Right cardiac atrium (tissue), 5 donors: ENCODE measurements around the gene C8B. TPM values are rescaled to one million over a fixed set of nuclear protein-coding genes. Genes with fewer than 3 reads are reported as not detected.

ENCODE experiments used
- ATAC-seq, 2 donors: fragments of 200-7000 bp; cut with Tn5 transposase; one replicate each; pipeline versions ENCODE4 v1.8.0 to v1.9.1; 2020; ENCODE audit warnings: moderate library complexity in 2 of 2, mild to moderate bottlenecking in 1 of 2
- DNase-seq, 3 donors: peaks; one replicate each; pipeline ENCODE4 v3.0.0-alpha.2; 2020
- H3K27ac ChIP-seq: one replicate; pipeline ENCODE4 v1.5.1; 2013; ENCODE audit warnings: mild to moderate bottlenecking, low read length, control low read depth, moderate library complexity
- H3K27me3 ChIP-seq: one replicate; pipeline ENCODE4 v1.6.1; 2013; ENCODE audit not compliant: control insufficient read depth, insufficient read depth
- H3K4me1 ChIP-seq: one replicate; pipeline ENCODE4 v1.6.1; 2013; ENCODE audit warnings: low read length; ENCODE audit not compliant: control insufficient read depth, insufficient read depth
- H3K4me3 ChIP-seq: one replicate; pipeline ENCODE4 v1.5.1; 2013; ENCODE audit warnings: low read length, control low read depth
- H3K9me3 ChIP-seq: one replicate; pipeline ENCODE4 v1.6.1; 2013; ENCODE audit warnings: low read length; ENCODE audit not compliant: control insufficient read depth
- WGBS: extraction: QIAGEN DNeasy Blood & Tissue Kit; methylation state at CpG from one replicate; pipeline ENCODE4 v1.1.7; 2013; 5-methylcytosine and 5-hydroxymethylcytosine counted together
- intact Hi-C, 4 donors: fragments of 100-400 bp; cut with DNase I; formaldehyde crosslinking; loops; one replicate each; pipeline versions ENCODE4 v1.11.0 to v1.14.0; 2022 to 2023
- polyA plus RNA-seq: library from polyadenylated mRNA; stranded (reverse); fragments of 200-250 nt; gene quantifications from one replicate; pipeline ENCODE4 v1.2.3, GENCODE V29; 2013
- total RNA-seq, 4 donors: library from RNA; stranded (reverse); fragmentation: NEBNext Ultra II Directional; extraction: Animal tissue kit (Norgen Biotek cat#: 25700); gene quantifications; one replicate each; pipeline ENCODE4 v1.2.1, GENCODE V29; 2021
- donor health status: healthy with polysubstance abuse.
- donor health status: DM: no; HTN: yes; CAD: no.
- donor health status: DM: no; HTN: no; CAD: no.
- donor health status: DM: no; HTN: yes; CAD: no; lungs with severe emphysema.
- donor health status: DM: yes; HTN: yes; CAD: no.

The C8B gene
- total and polyA plus RNA-seq, 5 donors: not detected

DNA sequence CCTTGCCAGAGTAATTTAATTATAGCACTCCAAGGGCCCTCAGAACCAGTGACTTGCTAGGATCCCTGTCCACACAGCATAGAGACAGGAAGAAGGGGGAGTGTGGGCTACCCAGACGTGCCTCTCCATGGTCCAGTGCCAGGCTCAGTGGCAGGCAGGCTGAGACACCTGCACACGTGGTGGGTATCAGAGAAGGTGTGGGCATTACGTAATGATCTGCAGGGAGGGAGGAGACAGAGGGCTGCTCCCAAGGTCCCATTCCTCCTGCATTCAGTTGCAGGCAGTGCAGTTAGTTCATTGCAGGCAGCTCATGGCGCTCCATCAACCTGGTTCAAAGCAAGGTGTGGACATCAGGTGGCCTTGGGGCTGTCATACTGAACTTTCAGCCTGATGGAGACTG, 49.9 kb downstream of the C8B start:
- H3K27ac ChIP-seq: no peak overlapping the region
- H3K27me3 ChIP-seq: no peaks in the 10 kb centered on the region
- DNase-seq: no peak
- intact Hi-C loops: no loop called here
- no peak overlapping the region for H3K4me3 ChIP-seq
- WGBS: 54% methylated on average over 4 of the region's 4 CpGs
- no peaks in the 10 kb centered on the region for H3K4me1 ChIP-seq
- peak; percentile 61 to 64 for ATAC-seq
- H3K9me3 ChIP-seq: no peaks in the 10 kb centered on the region

DNA sequence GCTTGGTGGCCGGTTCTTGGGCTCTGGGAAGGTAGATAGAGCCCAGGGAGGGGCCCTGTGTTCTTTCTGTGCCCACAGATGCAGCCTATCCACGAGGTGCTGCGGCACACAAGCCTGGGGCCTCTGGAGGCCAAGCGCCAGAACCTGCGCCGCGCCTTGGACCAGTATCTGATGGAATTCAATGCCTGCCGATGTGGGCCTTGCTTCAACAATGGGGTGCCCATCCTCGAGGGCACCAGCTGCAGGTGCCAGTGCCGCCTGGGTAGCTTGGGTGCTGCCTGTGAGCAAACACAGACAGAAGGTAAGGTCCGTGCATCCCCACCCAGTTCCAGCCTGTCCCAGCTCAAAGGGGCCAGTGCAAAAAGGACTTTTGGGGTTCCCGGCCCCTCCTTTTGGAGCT, 53.5 kb downstream of the C8B start:
- intact Hi-C loops: no loop called here
- ATAC-seq: no peak
- Histone ChIP-seq H3K4me1 (peaks cover 3% of the 10 kb centered on the region), H3K4me3 (no peak overlapping the region), H3K27me3 (no peaks in the 10 kb centered on the region), H3K9me3 (no peaks in the 10 kb centered on the region), H3K27ac (no peak overlapping the region)
- DNase-seq: peak in 1 of 3 donors; percentile 29
- WGBS: 89% methylated on average over 12 of the region's 12 CpGs

GRCh38 chr1:56911098-56911938, 54.5 kb downstream of the C8B start:
- 77% methylated on average over 7 of the region's 7 CpGs for WGBS
- no peaks in the 10 kb centered on the region for H3K9me3 ChIP-seq
- ATAC-seq (no peak), DNase-seq (no peak)
- peaks cover 3% of the 10 kb centered on the region for H3K4me1 ChIP-seq
- no peak overlapping the region for H3K27ac ChIP-seq
- H3K27me3 ChIP-seq: no peaks in the 10 kb centered on the region
- no peak overlapping the region for H3K4me3 ChIP-seq
- intact Hi-C loops: no loop called here

DNA sequence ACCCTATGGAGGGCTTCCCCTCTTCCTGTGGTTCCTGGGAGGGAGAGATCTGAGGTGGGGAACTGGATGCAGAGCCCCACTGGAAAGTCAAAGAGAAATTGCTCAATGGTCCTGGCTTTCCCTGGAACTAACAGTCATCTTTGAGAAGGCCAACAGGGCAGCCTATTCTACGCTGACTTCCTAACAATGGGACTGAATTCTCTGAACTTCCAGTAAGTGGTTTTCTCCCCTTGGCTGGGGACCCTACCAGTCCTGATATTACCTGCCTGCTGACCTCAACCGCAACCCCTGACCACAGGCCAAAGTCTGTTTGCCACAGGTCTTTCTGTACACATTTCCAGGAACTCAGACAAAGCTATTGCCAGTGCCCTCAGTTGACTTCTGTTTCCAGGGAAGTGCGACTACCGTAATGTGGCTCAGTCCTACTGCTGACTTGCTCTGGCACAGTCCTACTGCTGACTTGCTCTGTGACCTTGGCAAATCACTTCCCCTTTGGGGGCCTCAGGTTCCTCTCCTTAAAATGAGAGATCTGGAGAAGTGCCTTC, 55.3 kb downstream of the C8B start:
- intact Hi-C loops: no loop called here
- DNase-seq (no peak), ATAC-seq (peak; percentile 56 to 69)
- 75% methylated on average over 4 of the region's 4 CpGs for WGBS
- Histone ChIP-seq H3K9me3 (no peaks in the 10 kb centered on the region), H3K27ac (no peak overlapping the region), H3K4me3 (no peak overlapping the region), H3K27me3 (no peaks in the 10 kb centered on the region), H3K4me1 (peaks cover 3% of the 10 kb centered on the region)

GRCh38 chr1:56908619-56909221, 57.1 kb downstream of the C8B start:
- Histone ChIP-seq H3K4me1 (peaks cover 3% of the 10 kb centered on the region), H3K27me3 (no peaks in the 10 kb centered on the region), H3K9me3 (no peaks in the 10 kb centered on the region), H3K27ac (no peak overlapping the region), H3K4me3 (no peak overlapping the region)
- intact Hi-C loops: no loop called here
- no peak for DNase-seq
- 75% methylated on average over 1 of the region's 1 CpG for whole genome bisulfite sequencing
- no peak for ATAC-seq

DNA sequence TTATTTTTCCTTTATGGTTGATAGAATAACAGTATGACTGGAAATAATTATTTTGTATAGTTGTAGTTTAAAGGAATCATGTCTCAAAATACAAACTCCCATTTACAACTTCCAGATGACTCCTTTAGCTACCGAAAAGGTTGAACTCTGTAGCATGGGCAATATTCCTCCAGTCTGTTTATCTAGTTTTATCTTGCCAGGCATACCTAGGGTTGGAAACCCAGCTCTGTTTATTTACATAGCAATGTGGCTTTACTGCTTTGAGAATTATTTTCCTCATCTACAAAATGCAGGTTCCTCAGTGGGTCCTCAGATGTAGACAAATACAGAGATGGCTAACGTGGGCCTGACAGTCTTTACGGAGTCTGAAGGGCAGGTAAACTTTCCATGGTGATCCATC, 60.1 kb downstream of the C8B start:
- no peaks in the 10 kb centered on the region for H3K9me3 ChIP-seq
- intact Hi-C loops: no loop called here
- 86% methylated on average over 3 of the region's 3 CpGs for WGBS
- peaks cover 3% of the 10 kb centered on the region for H3K4me1 ChIP-seq
- ATAC-seq (no peak), DNase-seq (no peak)
- no peak overlapping the region for H3K4me3 ChIP-seq
- no peak overlapping the region for H3K27ac ChIP-seq
- no peaks in the 10 kb centered on the region for H3K27me3 ChIP-seq

GRCh38 chr1:56904663-56905397, 61.0 kb downstream of the C8B start:
- ATAC-seq: no peak
- intact Hi-C loops: no loop called here
- H3K4me1 ChIP-seq: no peaks in the 10 kb centered on the region
- DNase-seq: no peak
- H3K27ac ChIP-seq: no peak overlapping the region
- WGBS: 54% methylated on average over 2 of the region's 2 CpGs
- H3K27me3 ChIP-seq: no peaks in the 10 kb centered on the region
- no peak overlapping the region for H3K4me3 ChIP-seq
- no peaks in the 10 kb centered on the region for H3K9me3 ChIP-seq

- ATAC-seq: no peak
- intact Hi-C loops: no loop called here
- Histone ChIP-seq H3K4me1 (no peaks in the 10 kb centered on the region), H3K27ac (no peak overlapping the region), H3K4me3 (no peak overlapping the region), H3K9me3 (no peaks in the 10 kb centered on the region), H3K27me3 (no peaks in the 10 kb centered on the region)
- 86% methylated on average over 1 of the region's 1 CpG for WGBS
- DNase-seq: no peak
Measured at GRCh38 chr1:56903778-56904177, 62.0 kb downstream of the C8B start.

GRCh38 chr1:56901716-56902115, 64.1 kb downstream of the C8B start:
- Histone ChIP-seq H3K4me3 (no peak overlapping the region), H3K9me3 (no peaks in the 10 kb centered on the region), H3K27me3 (no peaks in the 10 kb centered on the region), H3K27ac (no peak overlapping the region), H3K4me1 (peaks cover 3% of the 10 kb centered on the region)
- WGBS: 34% methylated on average over 3 of the region's 3 CpGs
- ATAC-seq (peak in 1 of 2 donors; percentile 34), DNase-seq (no peak)
- intact Hi-C loops: no loop called here

GRCh38 chr1:56898879-56899278, 66.9 kb downstream of the C8B start:
- 66% methylated on average over 2 of the region's 2 CpGs for WGBS
- H3K9me3 ChIP-seq: no peaks in the 10 kb centered on the region

GRCh38 chr1:56898005-56898373, 67.8 kb downstream of the C8B start:
- intact Hi-C loops: no loop called here
- WGBS: 75% methylated on average over 2 of the region's 2 CpGs
- Histone ChIP-seq H3K4me1 (peaks cover 3% of the 10 kb centered on the region), H3K27ac (no peak overlapping the region), H3K9me3 (no peaks in the 10 kb centered on the region), H3K4me3 (no peak overlapping the region), H3K27me3 (no peaks in the 10 kb centered on the region)
- DNase-seq (no peak), ATAC-seq (no peak)

More at GRCh38 chr1:56898879-56899278, 66.9 kb downstream of the C8B start:
- intact Hi-C loops: no loop called here
- no peaks in the 10 kb centered on the region for H3K27me3 ChIP-seq
- no peak overlapping the region for H3K27ac ChIP-seq
- no peak overlapping the region for H3K4me3 ChIP-seq
- ATAC-seq: no peak
- peaks cover 3% of the 10 kb centered on the region for H3K4me1 ChIP-seq
- no peak for DNase-seq
